ENCODE data around the gene GNPDA2.

Gene GNPDA2

DNA sequence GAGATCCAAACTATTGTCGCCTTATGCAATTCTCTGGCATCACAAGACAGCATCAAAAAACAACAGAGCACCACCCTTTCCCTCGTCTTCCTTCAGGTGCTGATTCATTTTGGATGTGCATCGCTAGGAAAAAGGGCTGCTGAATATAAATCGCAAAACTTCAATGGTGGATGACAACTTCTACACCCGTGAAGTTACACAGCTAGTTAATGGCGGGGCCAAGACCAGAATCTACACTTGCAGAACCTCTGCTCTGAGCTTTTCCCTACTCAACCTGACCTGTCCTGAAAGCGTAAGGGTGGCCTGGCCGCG, 674 bp downstream of the GNPDA2 start:
- Histone ChIP-seq H3K9me2 (replicated peaks; ENCODE audit: control insufficient read depth, low read length) (no peaks in the 10 kb centered on the region), H3K4me3 (ENCODE audit: low read length) (peak overlapping the region; percentile 85), H3K27ac (ENCODE audit: low read depth, low read length) (no peak overlapping the region; the same call in 1 of the 2 replicates), H3F3A (ENCODE audit: control insufficient read depth, insufficient read depth) (no peaks in the 10 kb centered on the region), H3K27me3 (ENCODE audit: control insufficient read depth, low read length) (no peaks in the 10 kb centered on the region), H3K79me2 (ENCODE audit: control insufficient read depth, low read length) (peaks cover 54% of the 10 kb centered on the region), H3K9me3 (ENCODE audit: control insufficient read depth, insufficient read depth, low read length) (no peaks in the 10 kb centered on the region), H3K36me3 (ENCODE audit: control insufficient read depth, low read length) (0 out of 2 replicates have a peak, but pooled peaks cover 4% of the 10 kb centered on the region), H4K20me1 (ENCODE audit: control insufficient read depth, insufficient read depth, low read depth, low read length) (no peaks in the 10 kb centered on the region; the same call in 1 of the 2 replicates), H3K4me2 (ENCODE audit: low read length) (peak overlapping the region; percentile 76), H3K4me1 (ENCODE audit: control insufficient read depth, low read length) (peaks cover 15% of the 10 kb centered on the region)
- TF ChIP-seq, protein P1, sequence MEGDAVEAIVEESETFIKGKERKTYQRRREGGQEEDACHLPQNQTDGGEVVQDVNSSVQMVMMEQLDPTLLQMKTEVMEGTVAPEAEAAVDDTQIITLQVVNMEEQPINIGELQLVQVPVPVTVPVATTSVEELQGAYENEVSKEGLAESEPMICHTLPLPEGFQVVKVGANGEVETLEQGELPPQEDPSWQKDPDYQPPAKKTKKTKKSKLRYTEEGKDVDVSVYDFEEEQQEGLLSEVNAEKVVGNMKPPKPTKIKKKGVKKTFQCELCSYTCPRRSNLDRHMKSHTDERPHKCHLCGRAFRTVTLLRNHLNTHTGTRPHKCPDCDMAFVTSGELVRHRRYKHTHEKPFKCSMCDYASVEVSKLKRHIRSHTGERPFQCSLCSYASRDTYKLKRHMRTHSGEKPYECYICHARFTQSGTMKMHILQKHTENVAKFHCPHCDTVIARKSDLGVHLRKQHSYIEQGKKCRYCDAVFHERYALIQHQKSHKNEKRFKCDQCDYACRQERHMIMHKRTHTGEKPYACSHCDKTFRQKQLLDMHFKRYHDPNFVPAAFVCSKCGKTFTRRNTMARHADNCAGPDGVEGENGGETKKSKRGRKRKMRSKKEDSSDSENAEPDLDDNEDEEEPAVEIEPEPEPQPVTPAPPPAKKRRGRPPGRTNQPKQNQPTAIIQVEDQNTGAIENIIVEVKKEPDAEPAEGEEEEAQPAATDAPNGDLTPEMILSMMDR (IDR thresholded peaks at IDR 0.05; ENCODE audit: low read depth, low read length, poor library complexity, severe bottlenecking), result no peak
- no peak for TF ChIP-seq EZH2phosphoT487 (IDR thresholded peaks at IDR 0.05; ENCODE audit: borderline replicate concordance, low read length)

DNA sequence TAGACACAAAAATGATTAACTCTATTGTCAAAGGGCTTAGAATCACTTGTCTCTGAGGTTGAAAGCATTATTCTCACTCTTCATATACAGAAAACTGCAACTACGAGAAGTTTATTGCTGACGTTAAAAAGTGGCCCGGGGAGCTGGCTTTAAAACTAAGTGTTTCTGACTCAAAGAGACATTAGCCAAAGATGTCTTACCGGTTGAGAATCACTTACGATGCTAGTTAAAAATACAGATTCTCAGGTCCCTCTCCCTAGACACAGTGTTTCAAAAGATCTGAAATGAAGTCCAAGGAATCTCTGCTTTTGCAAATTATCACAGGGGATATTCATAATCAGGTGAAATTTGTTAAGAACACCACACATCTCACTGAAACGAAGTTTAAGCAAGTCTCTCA, 1.2 kb downstream of the GNPDA2 start:
- Histone ChIP-seq H3K4me3 (ENCODE audit: low read length) (peak overlapping the region; percentile 85), H3K4me2 (ENCODE audit: low read length) (peak overlapping the region; percentile 76), H3K27me3 (ENCODE audit: control insufficient read depth, low read length) (no peaks in the 10 kb centered on the region), H3K27ac (ENCODE audit: low read depth, low read length) (no peak overlapping the region), H3K79me2 (ENCODE audit: control insufficient read depth, low read length) (peaks cover 59% of the 10 kb centered on the region), H3K9me3 (ENCODE audit: control insufficient read depth, insufficient read depth, low read length) (no peaks in the 10 kb centered on the region), H4K20me1 (ENCODE audit: control insufficient read depth, insufficient read depth, low read depth, low read length) (no peaks in the 10 kb centered on the region; the same call in 1 of the 2 replicates), H3K4me1 (ENCODE audit: control insufficient read depth, low read length) (peaks cover 15% of the 10 kb centered on the region), H3K36me3 (ENCODE audit: control insufficient read depth, low read length) (peaks cover 9% of the 10 kb centered on the region; the same call in 1 of the 2 replicates), H3F3A (ENCODE audit: control insufficient read depth, insufficient read depth) (no peaks in the 10 kb centered on the region), H3K9me2 (replicated peaks; ENCODE audit: control insufficient read depth, low read length) (no peaks in the 10 kb centered on the region)
- TF ChIP-seq, protein P1 (IDR thresholded peaks at IDR 0.05; ENCODE audit: low read depth, low read length, poor library complexity, severe bottlenecking), result no peak
- TF ChIP-seq EZH2phosphoT487 (IDR thresholded peaks at IDR 0.05; ENCODE audit: borderline replicate concordance, low read length), result no peak

DNA sequence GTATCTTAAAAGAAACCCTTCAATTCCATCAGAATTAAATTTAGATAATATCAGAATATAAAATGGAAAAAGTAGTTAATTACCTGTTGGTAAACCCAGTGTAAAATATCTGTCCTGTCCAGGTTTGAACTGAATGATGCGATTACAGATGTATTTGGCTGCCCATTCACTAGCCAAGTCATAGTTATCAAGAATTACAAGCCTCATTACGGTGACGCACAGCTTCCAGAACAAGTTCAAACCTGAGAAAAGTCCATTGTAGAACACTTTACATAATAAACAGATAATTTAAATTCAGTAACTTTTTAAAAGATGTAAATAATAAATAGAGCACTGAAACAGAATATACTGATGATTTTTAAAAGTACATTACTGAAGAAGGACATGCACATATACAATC, 4.4 kb downstream of the GNPDA2 start:
- H3K36me3 ChIP-seq (ENCODE audit: control insufficient read depth, low read length), result peaks cover 11% of the 10 kb centered on the region; the same call in 1 of the 2 replicates
- no peak overlapping the region for H3K27ac ChIP-seq (ENCODE audit: low read depth, low read length)
- H3K9me3 ChIP-seq (ENCODE audit: control insufficient read depth, insufficient read depth, low read length), result no peaks in the 10 kb centered on the region
- no peaks in the 10 kb centered on the region for H3F3A ChIP-seq (ENCODE audit: control insufficient read depth, insufficient read depth)
- H3K4me1 ChIP-seq (ENCODE audit: control insufficient read depth, low read length), result peaks cover 13% of the 10 kb centered on the region
- H3K79me2 ChIP-seq (ENCODE audit: control insufficient read depth, low read length), result peaks cover 64% of the 10 kb centered on the region
- TF ChIP-seq, protein P1 (IDR thresholded peaks at IDR 0.05; ENCODE audit: low read depth, low read length, poor library complexity, severe bottlenecking), result no peak
- no peak for TF ChIP-seq EZH2phosphoT487 (IDR thresholded peaks at IDR 0.05; ENCODE audit: borderline replicate concordance, low read length)
- H4K20me1 ChIP-seq (ENCODE audit: control insufficient read depth, insufficient read depth, low read depth, low read length), result no peaks in the 10 kb centered on the region; the same call in 1 of the 2 replicates
- H3K9me2 ChIP-seq (replicated peaks; ENCODE audit: control insufficient read depth, low read length), result no peaks in the 10 kb centered on the region
- H3K4me3 ChIP-seq (ENCODE audit: low read length), result no peak overlapping the region
- no peak overlapping the region for H3K4me2 ChIP-seq (ENCODE audit: low read length)
- H3K27me3 ChIP-seq (ENCODE audit: control insufficient read depth, low read length), result no peaks in the 10 kb centered on the region
